Measurements from ENCODE around the gene UNCX. TPM values are rescaled to one million over a fixed set of nuclear protein-coding genes. Genes with fewer than 3 reads are reported as not detected.

The UNCX gene
- total and polyA plus RNA-seq, 2 experiments from 2014 or later: not detected

- H3K36me3 ChIP-seq (ENCODE audit: low read depth): no peaks in the 10 kb centered on the region
- no peak overlapping the region for H2AFZ ChIP-seq
- 47 to 55% methylated on average over 28 of the region's 28 CpGs for WGBS, 2 experiments (ENCODE audit: low coverage in 1 of 2, low lambda C conversion rate in 2 of 2, missing lambda C conversion rate in 2 of 2)
- no peak overlapping the region for H3K4me3 ChIP-seq
- in situ Hi-C loops (cut with MboI): no loop called here
- H3K4me2 ChIP-seq (ENCODE audit: unreplicated experiment): no peak overlapping the region
- TF ChIP-seq EZH2 (IDR thresholded peaks at IDR 0.05; ENCODE audit: insufficient read depth, poor library complexity, severe bottlenecking): no peak
- no peak overlapping the region for H3K9ac ChIP-seq
- H3K9me2 ChIP-seq (ENCODE audit: insufficient read depth): no peaks in the 10 kb centered on the region
- DNase-seq: no peak
- H3K4me1 ChIP-seq (ENCODE audit: insufficient read depth): no peaks in the 10 kb centered on the region
- H3K27ac ChIP-seq: no peak overlapping the region
- peaks cover 46% of the 10 kb centered on the region for H3K27me3 ChIP-seq (replicated peaks; ENCODE audit: insufficient read depth)
- H3K9me3 ChIP-seq (ENCODE audit: low read depth): no peaks in the 10 kb centered on the region
- no peaks in the 10 kb centered on the region for H3K79me2 ChIP-seq (ENCODE audit: insufficient read depth)
- no peaks in the 10 kb centered on the region for H3F3A ChIP-seq (ENCODE audit: insufficient read depth)
- no peaks in the 10 kb centered on the region for H4K20me1 ChIP-seq (ENCODE audit: insufficient read depth)
These were observed 30.8 kb downstream of the UNCX start for GRCh38 chr7:1263391-1263951.

DNA sequence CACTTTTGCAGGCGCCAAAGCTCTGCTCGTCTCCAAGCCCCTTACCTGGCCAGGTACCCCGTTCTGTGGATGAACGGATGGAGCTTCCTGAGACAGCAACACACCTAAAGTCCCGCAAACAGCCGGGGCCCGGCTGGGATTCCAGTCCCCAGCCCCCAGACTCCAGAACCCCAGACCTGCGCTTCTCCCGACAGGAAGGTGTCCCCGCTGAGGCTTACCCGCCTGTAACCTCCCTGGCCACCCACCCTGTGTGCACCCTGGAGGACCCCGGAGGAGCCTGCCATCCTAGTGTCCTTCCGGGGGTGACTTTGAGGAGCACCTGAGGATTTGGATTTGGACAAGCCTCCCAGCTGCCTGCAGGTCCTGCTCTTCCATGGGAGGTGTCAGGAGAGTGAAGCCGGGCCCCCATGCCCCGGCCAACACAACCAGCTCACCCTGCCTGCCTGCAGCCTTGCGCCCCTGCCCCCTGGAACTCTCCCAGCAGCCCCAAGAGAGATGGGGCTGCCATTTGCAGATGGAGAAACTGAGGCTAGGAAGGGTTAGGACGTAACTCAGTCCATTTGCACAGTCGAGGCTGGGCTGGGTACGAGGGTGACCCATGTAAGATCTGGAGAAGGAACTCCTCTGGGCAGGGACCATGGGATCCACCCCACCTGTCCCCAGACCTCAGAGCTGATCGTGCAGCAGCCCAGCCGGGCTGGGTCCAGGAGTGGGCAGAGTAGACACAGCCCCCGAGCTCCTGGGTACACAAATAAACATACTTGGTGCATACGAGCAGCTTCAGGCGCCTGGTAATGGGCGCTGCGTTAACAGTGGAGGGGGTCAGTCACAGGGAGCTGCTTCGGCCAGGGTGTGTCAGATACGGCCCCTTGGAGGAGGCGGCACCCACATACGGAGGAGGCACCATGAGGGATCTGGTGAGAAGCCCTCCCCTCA, 31.9 kb downstream of the UNCX start:
- Histone ChIP-seq H2AFZ (no peak overlapping the region), H3K27ac (no peak overlapping the region), H3K4me1 (ENCODE audit: insufficient read depth) (no peaks in the 10 kb centered on the region), H3K4me3 (no peak overlapping the region), H4K20me1 (ENCODE audit: insufficient read depth) (no peaks in the 10 kb centered on the region), H3K9me3 (ENCODE audit: low read depth) (no peaks in the 10 kb centered on the region), H3K9ac (no peak overlapping the region), H3K79me2 (ENCODE audit: insufficient read depth) (no peaks in the 10 kb centered on the region), H3K4me2 (ENCODE audit: unreplicated experiment) (no peak overlapping the region), H3K36me3 (ENCODE audit: low read depth) (no peaks in the 10 kb centered on the region), H3F3A (ENCODE audit: insufficient read depth) (no peaks in the 10 kb centered on the region), H3K9me2 (ENCODE audit: insufficient read depth) (no peaks in the 10 kb centered on the region), H3K27me3 (replicated peaks; ENCODE audit: insufficient read depth) (peaks cover 49% of the 10 kb centered on the region)
- in situ Hi-C loops (cut with MboI): no loop called here
- TF ChIP-seq EZH2 (IDR thresholded peaks at IDR 0.05; ENCODE audit: insufficient read depth, poor library complexity, severe bottlenecking) (no peak), EZH2phosphoT487 (IDR thresholded peaks at IDR 0.05; ENCODE audit: insufficient read depth, low read depth) (no peak)
- DNase-seq: no peak
- WGBS, 2 experiments (ENCODE audit: low coverage in 1 of 2, low lambda C conversion rate in 2 of 2, missing lambda C conversion rate in 2 of 2): 39 to 47% methylated on average over 29 of the region's 30 CpGs

DNA sequence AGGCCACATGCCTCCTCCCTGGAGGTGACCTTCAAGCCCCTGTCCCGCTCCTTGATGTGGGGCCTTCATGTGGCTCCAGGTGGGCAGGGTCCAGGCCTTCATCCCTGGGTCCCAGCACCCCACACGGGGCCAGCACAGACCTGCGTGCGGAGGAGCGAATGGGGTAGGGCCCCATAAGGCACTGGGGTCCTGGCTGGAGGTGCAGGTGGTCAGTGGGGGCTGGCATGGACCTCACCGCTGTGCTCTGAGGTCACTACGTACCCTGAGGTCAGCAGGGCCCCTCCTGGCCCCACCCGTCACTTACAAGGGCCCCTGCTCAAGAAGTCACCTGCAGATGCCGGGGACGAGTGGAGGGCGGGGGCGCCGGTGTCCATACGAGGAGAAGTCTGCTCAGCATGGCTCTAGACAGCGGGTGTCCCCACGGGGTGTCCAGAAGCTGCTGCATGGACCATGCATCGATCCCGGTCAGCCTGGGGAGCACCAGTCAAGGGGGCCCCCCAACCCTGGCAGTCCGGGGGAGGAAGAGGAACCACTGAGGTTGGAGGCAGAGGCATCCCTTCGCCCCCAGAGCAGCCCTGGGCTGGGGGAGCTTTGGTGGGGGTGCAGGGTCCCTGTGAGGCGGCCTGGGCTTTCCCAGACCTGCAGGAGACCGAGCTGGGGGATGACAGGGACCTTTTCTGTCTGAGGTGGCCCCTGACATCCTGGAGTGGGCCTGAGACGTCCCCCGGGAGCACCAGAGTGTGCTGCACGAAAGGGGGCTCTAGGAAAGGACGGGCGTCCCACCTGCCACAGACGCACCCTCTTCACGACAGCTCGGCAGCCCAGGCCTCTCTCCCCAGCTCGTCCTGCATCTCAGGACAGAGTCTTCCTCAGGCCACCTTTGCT, 34.6 kb downstream of the UNCX start:
- Histone ChIP-seq H3K9ac (no peak overlapping the region), H3F3A (ENCODE audit: insufficient read depth) (no peaks in the 10 kb centered on the region), H3K27ac (no peak overlapping the region), H3K4me1 (ENCODE audit: insufficient read depth) (no peaks in the 10 kb centered on the region), H3K4me2 (ENCODE audit: unreplicated experiment) (no peak overlapping the region), H4K20me1 (ENCODE audit: insufficient read depth) (no peaks in the 10 kb centered on the region), H3K79me2 (ENCODE audit: insufficient read depth) (no peaks in the 10 kb centered on the region), H3K9me2 (ENCODE audit: insufficient read depth) (no peaks in the 10 kb centered on the region), H2AFZ (no peak overlapping the region), H3K27me3 (replicated peaks; ENCODE audit: insufficient read depth) (peaks cover 41% of the 10 kb centered on the region), H3K36me3 (ENCODE audit: low read depth) (no peaks in the 10 kb centered on the region), H3K9me3 (ENCODE audit: low read depth) (no peaks in the 10 kb centered on the region), H3K4me3 (no peak overlapping the region)
- in situ Hi-C loops (cut with MboI): no loop called here
- TF ChIP-seq EZH2 (IDR thresholded peaks at IDR 0.05; ENCODE audit: insufficient read depth, poor library complexity, severe bottlenecking): no peak
- TF ChIP-seq EZH2phosphoT487 (IDR thresholded peaks at IDR 0.05; ENCODE audit: insufficient read depth, low read depth): no peak
- WGBS, 2 experiments (ENCODE audit: low coverage in 1 of 2, low lambda C conversion rate in 2 of 2, missing lambda C conversion rate in 2 of 2): 46 to 48% methylated on average over 26 to 31 of the region's 31 CpGs
- DNase-seq: no peak

DNA sequence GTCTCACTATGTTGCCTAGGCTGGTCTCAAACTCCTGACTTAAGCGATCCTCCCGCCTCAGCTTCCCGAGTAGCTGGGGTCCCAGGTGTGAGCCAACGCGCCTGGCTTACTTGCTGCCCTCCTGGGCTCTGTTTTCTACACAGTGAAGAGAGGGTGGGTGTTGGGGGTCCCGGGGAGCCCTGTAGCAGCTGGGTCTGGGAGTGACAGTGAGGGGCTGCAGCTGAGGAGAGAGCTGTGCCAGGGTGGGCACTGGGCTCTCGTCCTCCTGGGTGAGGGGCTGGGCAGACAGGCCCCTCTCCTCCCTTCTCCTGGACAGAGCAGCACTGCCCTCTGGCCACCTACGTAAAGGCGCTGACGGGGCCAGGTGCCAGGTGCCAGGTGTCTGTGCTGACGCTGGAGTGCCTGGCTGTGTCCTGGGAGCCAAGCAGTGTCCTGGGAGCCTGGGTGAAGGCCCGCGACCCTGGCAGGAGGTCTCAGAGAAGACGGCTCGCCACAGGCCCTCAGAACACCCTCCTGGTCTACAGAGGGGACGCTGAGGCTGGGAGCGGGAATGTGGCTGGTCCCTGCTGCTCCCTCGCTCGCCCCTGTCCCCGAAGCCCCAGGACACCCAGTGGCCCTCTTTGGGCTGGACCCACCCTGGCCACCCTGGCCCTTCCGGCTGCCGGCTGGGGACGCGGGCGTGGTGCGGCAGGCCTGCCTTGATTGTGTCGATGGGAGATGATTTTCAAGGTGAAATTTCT, 35.6 kb downstream of the UNCX start:
- Histone ChIP-seq H3K4me2 (ENCODE audit: unreplicated experiment) (no peak overlapping the region), H3K27me3 (replicated peaks; ENCODE audit: insufficient read depth) (peaks cover 34% of the 10 kb centered on the region), H3K9me2 (ENCODE audit: insufficient read depth) (no peaks in the 10 kb centered on the region), H3K4me1 (ENCODE audit: insufficient read depth) (no peaks in the 10 kb centered on the region), H3K4me3 (no peak overlapping the region), H3K27ac (no peak overlapping the region), H4K20me1 (ENCODE audit: insufficient read depth) (no peaks in the 10 kb centered on the region), H3F3A (ENCODE audit: insufficient read depth) (no peaks in the 10 kb centered on the region), H3K9me3 (ENCODE audit: low read depth) (no peaks in the 10 kb centered on the region), H3K79me2 (ENCODE audit: insufficient read depth) (no peaks in the 10 kb centered on the region), H3K36me3 (ENCODE audit: low read depth) (no peaks in the 10 kb centered on the region), H3K9ac (no peak overlapping the region), H2AFZ (no peak overlapping the region)
- in situ Hi-C loops (cut with MboI): no loop called here
- DNase-seq: no peak
- TF ChIP-seq EZH2phosphoT487 (IDR thresholded peaks at IDR 0.05; ENCODE audit: insufficient read depth, low read depth) (no peak), EZH2 (IDR thresholded peaks at IDR 0.05; ENCODE audit: insufficient read depth, poor library complexity, severe bottlenecking) (no peak)
- WGBS, 2 experiments (ENCODE audit: low coverage in 1 of 2, low lambda C conversion rate in 2 of 2, missing lambda C conversion rate in 2 of 2): 68 to 73% methylated on average over 25 to 27 of the region's 27 CpGs

Measured in GM23248 (cell line).